GM23338 (cell line): ENCODE measurements around the gene MICAL3. TPM values are rescaled to one million over a fixed set of nuclear protein-coding genes. Genes with fewer than 3 reads are reported as not detected.

Experiments
- ATAC-seq: fragments of 200-7000 bp; cut with Tn5 transposase; 3 replicates; pipeline ENCODE4 v1.9.1; 2020
- DNase-seq: peaks from one replicate; pipeline ENCODE4 v3.0.0-alpha.2; 2015; ENCODE audit warnings: low spot score
- H2AFZ ChIP-seq: fragments of 200-600 bp; sonication (generic); 2 replicates; pipeline ENCODE4 v1.8.0; 2016; ENCODE audit warnings: antibody characterized with exemption, mild to moderate bottlenecking, moderate library complexity
- H3F3A ChIP-seq: fragments of 200-600 bp; sonication (generic); replicated peaks from 2 replicates; pipeline ENCODE4 v1.8.0; 2017; ENCODE audit warnings: antibody characterized with exemption, mixed run types, low read depth
- H3K27ac ChIP-seq: fragments of 200-600 bp; sonication (generic); 2 replicates; pipeline ENCODE4 v1.6.1; 2016; ENCODE audit warnings: low read depth
- H3K27me3 ChIP-seq: fragments of 200-600 bp; sonication (generic); 2 replicates; pipeline ENCODE4 v1.8.0; 2016; ENCODE audit warnings: mild to moderate bottlenecking, mixed run types, moderate library complexity; ENCODE audit not compliant: insufficient read depth
- H3K36me3 ChIP-seq: fragments of 200-600 bp; sonication (generic); 2 replicates; pipeline ENCODE4 v1.8.0; 2016; ENCODE audit warnings: mild to moderate bottlenecking; ENCODE audit not compliant: insufficient read depth
- H3K4me1 ChIP-seq: fragments of 200-600 bp; sonication (generic); 2 replicates; pipeline ENCODE4 v1.8.0; 2016; ENCODE audit warnings: mild to moderate bottlenecking, moderate library complexity; ENCODE audit not compliant: insufficient read depth
- H3K4me2 ChIP-seq: fragments of 200-600 bp; sonication (generic); 2 replicates; pipeline ENCODE4 v1.7.1; 2017; ENCODE audit warnings: mixed run types
- H3K4me3 ChIP-seq: fragments of 200-600 bp; sonication (generic); 2 replicates; pipeline ENCODE4 v1.6.1; 2016; ENCODE audit warnings: mixed run types
- H3K79me2 ChIP-seq: fragments of 200-600 bp; sonication (generic); replicated peaks from 2 replicates; pipeline ENCODE4 v1.8.0; 2017; ENCODE audit warnings: mild to moderate bottlenecking; ENCODE audit not compliant: insufficient read depth
- H3K9me2 ChIP-seq: fragments of 200-600 bp; sonication (generic); 2 replicates; pipeline ENCODE4 v1.8.0; 2017; ENCODE audit not compliant: insufficient read depth
- H4K20me1 ChIP-seq: fragments of 200-600 bp; sonication (generic); replicated peaks from 2 replicates; pipeline ENCODE4 v1.8.0; 2017; ENCODE audit warnings: mild to moderate bottlenecking; ENCODE audit not compliant: insufficient read depth
- H3K27ac Mint-ChIP-seq: 2 replicates; pipeline ENCODE4 v1.8.0; 2020; ENCODE audit warnings: inconsistent platforms, mild to moderate bottlenecking, moderate library complexity, mixed read lengths
- H3K27me3 Mint-ChIP-seq: 3 replicates; pipeline ENCODE4 v1.8.0; 2022; ENCODE audit warnings: low read depth, mild to moderate bottlenecking, moderate library complexity, mixed read lengths, inconsistent platforms; ENCODE audit not compliant: insufficient read depth, poor library complexity
- H3K36me3 Mint-ChIP-seq: 3 replicates; pipeline ENCODE4 v1.8.0; 2021; ENCODE audit warnings: low read depth, mild to moderate bottlenecking, inconsistent platforms, moderate library complexity, mixed read lengths
- H3K4me1 Mint-ChIP-seq: 3 replicates; pipeline ENCODE4 v1.8.0; 2020; ENCODE audit warnings: mild to moderate bottlenecking, inconsistent platforms, mixed read lengths
- H3K4me3 Mint-ChIP-seq: 3 replicates; pipeline ENCODE4 v1.8.0; 2021; ENCODE audit warnings: moderate library complexity, mild to moderate bottlenecking, inconsistent platforms, mixed read lengths
- H3K9me3 Mint-ChIP-seq: 3 replicates; pipeline ENCODE4 v1.8.0; 2020; ENCODE audit warnings: moderate library complexity, mild to moderate bottlenecking, inconsistent platforms, mixed read lengths
- CREB1 ChIP-seq: fragments of 250-450 bp; sonication (Bioruptor Pico); IDR thresholded peaks from 2 replicates; pipeline ENCODE4 v1.5.0; 2020; ENCODE audit warnings: low read depth, mild to moderate bottlenecking, moderate library complexity
- EZH2 ChIP-seq: fragments of 200-600 bp; sonication (generic); IDR thresholded peaks from one replicate; pipeline ENCODE4 v1.8.0; 2017; ENCODE audit warnings: antibody characterized with exemption, mild to moderate bottlenecking, low read depth; ENCODE audit not compliant: unreplicated experiment
- EZH2phosphoT487 ChIP-seq: fragments of 200-600 bp; sonication (generic); IDR thresholded peaks from one replicate; pipeline ENCODE4 v1.8.1; 2018; ENCODE audit warnings: antibody characterized with exemption; ENCODE audit not compliant: unreplicated experiment
- JUNB ChIP-seq: IDR thresholded peaks from one replicate; pipeline ENCODE4 v1.6.1; 2016; ENCODE audit warnings: antibody characterized with exemption; ENCODE audit not compliant: unreplicated experiment
- NANOG ChIP-seq: IDR thresholded peaks from 2 replicates; pipeline ENCODE4 v1.6.1; 2016; ENCODE audit warnings: antibody characterized with exemption, borderline replicate concordance
- POLR2AphosphoS5 ChIP-seq: IDR thresholded peaks from 2 replicates; pipeline ENCODE4 v1.6.1; 2016; ENCODE audit warnings: antibody characterized with exemption, low read depth
- STAT1 ChIP-seq: IDR thresholded peaks from one replicate; pipeline ENCODE4 v1.6.1; 2016; ENCODE audit warnings: antibody characterized with exemption; ENCODE audit not compliant: unreplicated experiment
- ZNF114 ChIP-seq: fragments of 250-450 bp; sonication (Bioruptor Pico); IDR thresholded peaks from 2 replicates; pipeline ENCODE4 v1.5.0; 2020; ENCODE audit warnings: mild to moderate bottlenecking, moderate library complexity
- ZNF331 ChIP-seq: fragments of 250-450 bp; sonication (Bioruptor Pico); IDR thresholded peaks from 2 replicates; pipeline ENCODE4 v1.5.0; 2020; ENCODE audit warnings: low read depth, mild to moderate bottlenecking, moderate library complexity
- polyA plus RNA-seq: library from polyadenylated mRNA; unstranded; fragments of >200 nt; fragmentation: Nextera tagmentation; extraction: Ambion mirVana; gene quantifications from 2 replicates; pipeline ENCODE4 v1.2.1, GENCODE V29; 2016
- total RNA-seq: library from RNA; depleted of rRNA; stranded (reverse); fragments of >200 nt; shearing (Covaris generic); gene quantifications from 2 replicates; pipeline ENCODE4 v1.2.3, GENCODE V29; 2014
- TF ChIP-seq, protein P1 (sequence below), 2 experiments: fragments of 200-600 bp in 1 of 2; sonication (generic) in 1 of 2; conservative IDR thresholded peaks; 2 replicates each; pipeline versions ENCODE4 v1.5.1 to v1.6.1; 2016 to 2017; ENCODE audit warnings: antibody characterized with exemption in 2 of 2, low read depth in 2 of 2, mild to moderate bottlenecking in 2 of 2, moderate library complexity in 1 of 2
- TF ChIP-seq, protein P2 (sequence below): IDR thresholded peaks from 2 replicates; pipeline ENCODE4 v1.6.1; 2016; ENCODE audit warnings: antibody characterized with exemption
- TF ChIP-seq, protein P3 (sequence below): IDR thresholded peaks from one replicate; pipeline ENCODE4 v1.6.1; 2018; ENCODE audit warnings: antibody characterized with exemption; ENCODE audit not compliant: unreplicated experiment
- TF ChIP-seq, protein P4 (sequence below): fragments of 250-450 bp; sonication (Bioruptor Pico); IDR thresholded peaks from 2 replicates; pipeline ENCODE4 v1.5.0; 2020; ENCODE audit warnings: mild to moderate bottlenecking, moderate library complexity

The MICAL3 gene
- total and polyA plus RNA-seq, 2 experiments from 2014 or later = 10.1 to 33.9 TPM

DNA sequence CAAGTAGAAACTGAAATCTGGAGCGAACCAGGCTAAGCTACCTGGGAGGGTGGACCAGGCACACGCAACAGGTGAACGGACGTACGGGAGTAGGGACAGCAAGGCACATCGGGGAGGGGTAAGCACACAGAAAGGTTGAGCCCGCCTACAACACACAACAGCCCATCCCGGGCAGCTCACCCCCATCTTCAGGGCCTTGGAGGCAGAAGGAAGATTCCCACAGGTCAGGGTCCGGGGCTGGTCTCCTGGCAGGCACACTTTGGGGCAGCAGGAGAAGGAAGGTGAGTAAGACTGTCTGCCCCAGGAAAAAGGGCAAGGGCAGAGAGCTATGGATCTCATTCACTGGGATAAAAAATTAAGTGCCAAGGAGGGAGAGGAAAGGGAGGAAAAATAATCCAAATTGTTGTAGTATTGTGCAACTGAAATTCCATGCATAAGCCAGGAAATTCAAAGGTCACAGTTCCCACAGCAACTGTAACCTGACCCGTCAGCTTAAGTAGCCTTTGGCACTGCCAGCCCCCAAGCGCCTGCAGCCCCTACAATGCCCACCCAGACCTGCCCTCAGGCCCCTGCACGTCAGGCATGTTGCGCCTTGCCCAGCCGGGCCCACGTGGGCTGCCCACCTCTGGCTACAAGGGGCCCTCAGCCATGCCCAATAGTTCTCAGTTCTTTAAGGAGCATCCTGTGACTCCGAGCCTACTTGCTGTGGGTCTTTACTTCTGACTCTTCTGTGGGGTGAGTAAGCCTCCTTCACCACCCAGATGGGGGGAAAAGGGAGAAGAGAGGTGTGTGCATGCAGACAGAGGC lies 51.8 kb downstream of the MICAL3 start:
- peak overlapping the region; percentile 20; the same call in 1 of the 2 replicates for H3K4me3 ChIP-seq
- peaks cover 11% of the 10 kb centered on the region for H4K20me1 ChIP-seq
- TF ChIP-seq CREB1 (CRISPR knock-in tag) (no peak), ZNF331 (no peak), STAT1 (no peak), JUNB (no peak), EZH2phosphoT487 (no peak), EZH2 (no peak), NANOG (no peak), POLR2AphosphoS5 (no peak), ZNF114 (CRISPR knock-in tag) (no peak)
- TF ChIP-seq, protein P1, sequence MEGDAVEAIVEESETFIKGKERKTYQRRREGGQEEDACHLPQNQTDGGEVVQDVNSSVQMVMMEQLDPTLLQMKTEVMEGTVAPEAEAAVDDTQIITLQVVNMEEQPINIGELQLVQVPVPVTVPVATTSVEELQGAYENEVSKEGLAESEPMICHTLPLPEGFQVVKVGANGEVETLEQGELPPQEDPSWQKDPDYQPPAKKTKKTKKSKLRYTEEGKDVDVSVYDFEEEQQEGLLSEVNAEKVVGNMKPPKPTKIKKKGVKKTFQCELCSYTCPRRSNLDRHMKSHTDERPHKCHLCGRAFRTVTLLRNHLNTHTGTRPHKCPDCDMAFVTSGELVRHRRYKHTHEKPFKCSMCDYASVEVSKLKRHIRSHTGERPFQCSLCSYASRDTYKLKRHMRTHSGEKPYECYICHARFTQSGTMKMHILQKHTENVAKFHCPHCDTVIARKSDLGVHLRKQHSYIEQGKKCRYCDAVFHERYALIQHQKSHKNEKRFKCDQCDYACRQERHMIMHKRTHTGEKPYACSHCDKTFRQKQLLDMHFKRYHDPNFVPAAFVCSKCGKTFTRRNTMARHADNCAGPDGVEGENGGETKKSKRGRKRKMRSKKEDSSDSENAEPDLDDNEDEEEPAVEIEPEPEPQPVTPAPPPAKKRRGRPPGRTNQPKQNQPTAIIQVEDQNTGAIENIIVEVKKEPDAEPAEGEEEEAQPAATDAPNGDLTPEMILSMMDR (conservative IDR thresholded peaks at IDR 0.05; ENCODE audit: low read depth in 2 of 2) = no peak
- TF ChIP-seq, protein P2, sequence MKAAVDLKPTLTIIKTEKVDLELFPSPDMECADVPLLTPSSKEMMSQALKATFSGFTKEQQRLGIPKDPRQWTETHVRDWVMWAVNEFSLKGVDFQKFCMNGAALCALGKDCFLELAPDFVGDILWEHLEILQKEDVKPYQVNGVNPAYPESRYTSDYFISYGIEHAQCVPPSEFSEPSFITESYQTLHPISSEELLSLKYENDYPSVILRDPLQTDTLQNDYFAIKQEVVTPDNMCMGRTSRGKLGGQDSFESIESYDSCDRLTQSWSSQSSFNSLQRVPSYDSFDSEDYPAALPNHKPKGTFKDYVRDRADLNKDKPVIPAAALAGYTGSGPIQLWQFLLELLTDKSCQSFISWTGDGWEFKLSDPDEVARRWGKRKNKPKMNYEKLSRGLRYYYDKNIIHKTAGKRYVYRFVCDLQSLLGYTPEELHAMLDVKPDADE = no peak
- TF ChIP-seq, protein P3, sequence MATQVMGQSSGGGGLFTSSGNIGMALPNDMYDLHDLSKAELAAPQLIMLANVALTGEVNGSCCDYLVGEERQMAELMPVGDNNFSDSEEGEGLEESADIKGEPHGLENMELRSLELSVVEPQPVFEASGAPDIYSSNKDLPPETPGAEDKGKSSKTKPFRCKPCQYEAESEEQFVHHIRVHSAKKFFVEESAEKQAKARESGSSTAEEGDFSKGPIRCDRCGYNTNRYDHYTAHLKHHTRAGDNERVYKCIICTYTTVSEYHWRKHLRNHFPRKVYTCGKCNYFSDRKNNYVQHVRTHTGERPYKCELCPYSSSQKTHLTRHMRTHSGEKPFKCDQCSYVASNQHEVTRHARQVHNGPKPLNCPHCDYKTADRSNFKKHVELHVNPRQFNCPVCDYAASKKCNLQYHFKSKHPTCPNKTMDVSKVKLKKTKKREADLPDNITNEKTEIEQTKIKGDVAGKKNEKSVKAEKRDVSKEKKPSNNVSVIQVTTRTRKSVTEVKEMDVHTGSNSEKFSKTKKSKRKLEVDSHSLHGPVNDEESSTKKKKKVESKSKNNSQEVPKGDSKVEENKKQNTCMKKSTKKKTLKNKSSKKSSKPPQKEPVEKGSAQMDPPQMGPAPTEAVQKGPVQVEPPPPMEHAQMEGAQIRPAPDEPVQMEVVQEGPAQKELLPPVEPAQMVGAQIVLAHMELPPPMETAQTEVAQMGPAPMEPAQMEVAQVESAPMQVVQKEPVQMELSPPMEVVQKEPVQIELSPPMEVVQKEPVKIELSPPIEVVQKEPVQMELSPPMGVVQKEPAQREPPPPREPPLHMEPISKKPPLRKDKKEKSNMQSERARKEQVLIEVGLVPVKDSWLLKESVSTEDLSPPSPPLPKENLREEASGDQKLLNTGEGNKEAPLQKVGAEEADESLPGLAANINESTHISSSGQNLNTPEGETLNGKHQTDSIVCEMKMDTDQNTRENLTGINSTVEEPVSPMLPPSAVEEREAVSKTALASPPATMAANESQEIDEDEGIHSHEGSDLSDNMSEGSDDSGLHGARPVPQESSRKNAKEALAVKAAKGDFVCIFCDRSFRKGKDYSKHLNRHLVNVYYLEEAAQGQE = no peak
- TF ChIP-seq, protein P4, sequence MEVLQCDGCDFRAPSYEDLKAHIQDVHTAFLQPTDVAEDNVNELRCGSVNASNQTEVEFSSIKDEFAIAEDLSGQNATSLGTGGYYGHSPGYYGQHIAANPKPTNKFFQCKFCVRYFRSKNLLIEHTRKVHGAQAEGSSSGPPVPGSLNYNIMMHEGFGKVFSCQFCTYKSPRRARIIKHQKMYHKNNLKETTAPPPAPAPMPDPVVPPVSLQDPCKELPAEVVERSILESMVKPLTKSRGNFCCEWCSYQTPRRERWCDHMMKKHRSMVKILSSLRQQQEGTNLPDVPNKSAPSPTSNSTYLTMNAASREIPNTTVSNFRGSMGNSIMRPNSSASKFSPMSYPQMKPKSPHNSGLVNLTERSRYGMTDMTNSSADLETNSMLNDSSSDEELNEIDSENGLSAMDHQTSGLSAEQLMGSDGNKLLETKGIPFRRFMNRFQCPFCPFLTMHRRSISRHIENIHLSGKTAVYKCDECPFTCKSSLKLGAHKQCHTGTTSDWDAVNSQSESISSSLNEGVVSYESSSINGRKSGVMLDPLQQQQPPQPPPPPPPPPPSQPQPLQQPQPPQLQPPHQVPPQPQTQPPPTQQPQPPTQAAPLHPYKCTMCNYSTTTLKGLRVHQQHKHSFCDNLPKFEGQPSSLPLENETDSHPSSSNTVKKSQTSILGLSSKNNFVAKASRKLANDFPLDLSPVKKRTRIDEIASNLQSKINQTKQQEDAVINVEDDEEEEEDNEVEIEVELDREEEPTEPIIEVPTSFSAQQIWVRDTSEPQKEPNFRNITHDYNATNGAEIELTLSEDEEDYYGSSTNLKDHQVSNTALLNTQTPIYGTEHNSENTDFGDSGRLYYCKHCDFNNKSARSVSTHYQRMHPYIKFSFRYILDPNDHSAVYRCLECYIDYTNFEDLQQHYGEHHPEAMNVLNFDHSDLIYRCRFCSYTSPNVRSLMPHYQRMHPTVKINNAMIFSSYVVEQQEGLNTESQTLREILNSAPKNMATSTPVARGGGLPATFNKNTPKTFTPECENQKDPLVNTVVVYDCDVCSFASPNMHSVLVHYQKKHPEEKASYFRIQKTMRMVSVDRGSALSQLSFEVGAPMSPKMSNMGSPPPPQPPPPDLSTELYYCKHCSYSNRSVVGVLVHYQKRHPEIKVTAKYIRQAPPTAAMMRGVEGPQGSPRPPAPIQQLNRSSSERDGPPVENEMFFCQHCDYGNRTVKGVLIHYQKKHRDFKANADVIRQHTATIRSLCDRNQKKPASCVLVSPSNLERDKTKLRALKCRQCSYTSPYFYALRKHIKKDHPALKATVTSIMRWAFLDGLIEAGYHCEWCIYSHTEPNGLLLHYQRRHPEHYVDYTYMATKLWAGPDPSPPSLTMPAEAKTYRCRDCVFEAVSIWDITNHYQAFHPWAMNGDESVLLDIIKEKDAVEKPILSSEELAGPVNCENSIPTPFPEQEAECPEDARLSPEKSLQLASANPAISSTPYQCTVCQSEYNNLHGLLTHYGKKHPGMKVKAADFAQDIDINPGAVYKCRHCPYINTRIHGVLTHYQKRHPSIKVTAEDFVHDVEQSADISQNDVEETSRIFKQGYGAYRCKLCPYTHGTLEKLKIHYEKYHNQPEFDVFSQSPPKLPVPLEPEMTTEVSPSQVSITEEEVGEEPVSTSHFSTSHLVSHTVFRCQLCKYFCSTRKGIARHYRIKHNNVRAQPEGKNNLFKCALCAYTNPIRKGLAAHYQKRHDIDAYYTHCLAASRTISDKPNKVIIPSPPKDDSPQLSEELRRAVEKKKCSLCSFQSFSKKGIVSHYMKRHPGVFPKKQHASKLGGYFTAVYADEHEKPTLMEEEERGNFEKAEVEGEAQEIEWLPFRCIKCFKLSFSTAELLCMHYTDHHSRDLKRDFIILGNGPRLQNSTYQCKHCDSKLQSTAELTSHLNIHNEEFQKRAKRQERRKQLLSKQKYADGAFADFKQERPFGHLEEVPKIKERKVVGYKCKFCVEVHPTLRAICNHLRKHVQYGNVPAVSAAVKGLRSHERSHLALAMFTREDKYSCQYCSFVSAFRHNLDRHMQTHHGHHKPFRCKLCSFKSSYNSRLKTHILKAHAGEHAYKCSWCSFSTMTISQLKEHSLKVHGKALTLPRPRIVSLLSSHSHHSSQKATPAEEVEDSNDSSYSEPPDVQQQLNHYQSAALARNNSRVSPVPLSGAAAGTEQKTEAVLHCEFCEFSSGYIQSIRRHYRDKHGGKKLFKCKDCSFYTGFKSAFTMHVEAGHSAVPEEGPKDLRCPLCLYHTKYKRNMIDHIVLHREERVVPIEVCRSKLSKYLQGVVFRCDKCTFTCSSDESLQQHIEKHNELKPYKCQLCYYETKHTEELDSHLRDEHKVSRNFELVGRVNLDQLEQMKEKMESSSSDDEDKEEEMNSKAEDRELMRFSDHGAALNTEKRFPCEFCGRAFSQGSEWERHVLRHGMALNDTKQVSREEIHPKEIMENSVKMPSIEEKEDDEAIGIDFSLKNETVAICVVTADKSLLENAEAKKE (CRISPR knock-in tag) = no peak
- peaks cover 17% of the 10 kb centered on the region for H3K4me1 ChIP-seq
- H3K4me2 ChIP-seq = peak overlapping the region; percentile 64
- no peak overlapping the region; the same call in 2 of the 3 replicates for H3K4me3 Mint-ChIP-seq
- no peaks in the 10 kb centered on the region for H3K27me3 ChIP-seq
- ATAC-seq (peak; percentile 67), DNase-seq (peak; percentile 76)
- H3K79me2 ChIP-seq = peaks cover 92% of the 10 kb centered on the region
- peaks cover 38% of the 10 kb centered on the region for H3K4me1 Mint-ChIP-seq
- no peaks in the 10 kb centered on the region; the same call in 1 of the 3 replicates for H3K9me3 Mint-ChIP-seq
- no peak overlapping the region for H2AFZ ChIP-seq
- no peaks in the 10 kb centered on the region for H3K9me2 ChIP-seq
- peaks cover 3% of the 10 kb centered on the region; the same call in 1 of the 3 replicates for H3K36me3 Mint-ChIP-seq
- H3F3A ChIP-seq = no peaks in the 10 kb centered on the region
- peak overlapping the region; percentile 88 for H3K27ac Mint-ChIP-seq
- H3K27me3 Mint-ChIP-seq = peaks cover 8% of the 10 kb centered on the region
- no peaks in the 10 kb centered on the region for H3K36me3 ChIP-seq
- peak overlapping the region; percentile 72 for H3K27ac ChIP-seq
